DND-41 (cell line): ENCODE data around the gene NEUROD2.

ENCODE experiments used
- ATAC-seq: fragments of 200-7000 bp; cut with Tn5 transposase; 3 replicates; pipeline ENCODE4 v1.9.1; 2021; ENCODE audit warnings: low read depth; ENCODE audit not compliant: insufficient read depth
- DNase-seq: peaks from one replicate; pipeline ENCODE4 v3.0.0-alpha.2; 2020
- H2AFZ ChIP-seq: 2 replicates; pipeline ENCODE4 v1.6.0; 2012; ENCODE audit warnings: low read depth, low read length
- H3K27ac ChIP-seq: 2 replicates; pipeline ENCODE4 v1.5.1; 2012; ENCODE audit warnings: low read length, inconsistent platforms
- H3K27me3 ChIP-seq: fragments of 200-600 bp; sonication (generic); 2 replicates; pipeline ENCODE4 v1.6.0; 2012; ENCODE audit warnings: low read length, mild to moderate bottlenecking, inconsistent platforms; ENCODE audit not compliant: insufficient read depth, poor library complexity
- H3K36me3 ChIP-seq: 2 replicates; pipeline ENCODE4 v1.5.1; 2012; ENCODE audit warnings: low read length, inconsistent platforms; ENCODE audit not compliant: insufficient read depth
- H3K4me1 ChIP-seq: 2 replicates; pipeline ENCODE4 v1.5.1; 2012; ENCODE audit warnings: mild to moderate bottlenecking, low read length; ENCODE audit not compliant: insufficient read depth
- H3K4me2 ChIP-seq: 2 replicates; pipeline ENCODE4 v1.6.0; 2012; ENCODE audit warnings: mild to moderate bottlenecking, moderate library complexity, low read length, inconsistent platforms; ENCODE audit not compliant: insufficient read depth
- H3K4me3 ChIP-seq, 2 experiments: fragments of 200-600 bp in 1 of 2; shearing (Covaris generic) in 1 of 2; 2 replicates each; pipeline ENCODE4 v1.5.1; 2012 to 2016; ENCODE audit warnings: inconsistent platforms in 2 of 2, low read length in 2 of 2, mild to moderate bottlenecking in 2 of 2, low read depth in 1 of 2, moderate library complexity in 1 of 2
- H3K79me2 ChIP-seq: 2 replicates; pipeline ENCODE4 v1.6.0; 2012; ENCODE audit warnings: low read length, inconsistent platforms; ENCODE audit not compliant: insufficient read depth
- H3K9ac ChIP-seq: 2 replicates; pipeline ENCODE4 v1.6.0; 2012; ENCODE audit warnings: low read depth, mild to moderate bottlenecking, inconsistent platforms, low read length, moderate library complexity
- H3K9me3 ChIP-seq: 2 replicates; pipeline ENCODE4 v1.5.1; 2012; ENCODE audit warnings: low read length, moderate library complexity, mild to moderate bottlenecking, inconsistent platforms; ENCODE audit not compliant: insufficient read depth, severe bottlenecking
- H4K20me1 ChIP-seq: 2 replicates; pipeline ENCODE4 v1.6.0; 2012; ENCODE audit warnings: low read length; ENCODE audit not compliant: insufficient read depth
- CTCF ChIP-seq: IDR thresholded peaks from 2 replicates; pipeline ENCODE4 v1.5.1; 2012; ENCODE audit warnings: borderline replicate concordance, low read length, moderate library complexity, mild to moderate bottlenecking; ENCODE audit not compliant: poor library complexity, severe bottlenecking; ENCODE audit errors: extremely low read depth
- EZH2 ChIP-seq: IDR thresholded peaks from 3 replicates; pipeline ENCODE4 v1.6.1; 2012; ENCODE audit warnings: borderline replicate concordance, low read depth, mild to moderate bottlenecking, moderate library complexity, low read length, inconsistent platforms; ENCODE audit not compliant: severe bottlenecking

NEUROD2 gene

GRCh38 chr17:39632153-39632941 lies 24.6 kb upstream of the NEUROD2 start:
- H3K9ac ChIP-seq, result no peak overlapping the region
- no peak overlapping the region for H2AFZ ChIP-seq
- peaks cover 5% of the 10 kb centered on the region for H3K27me3 ChIP-seq
- H3K4me2 ChIP-seq, result no peak overlapping the region
- no peak for ATAC-seq
- H3K27ac ChIP-seq, result no peak overlapping the region
- H3K79me2 ChIP-seq, result peaks cover 4% of the 10 kb centered on the region
- no peaks in the 10 kb centered on the region; the same call in 1 of the 2 replicates for H4K20me1 ChIP-seq
- TF ChIP-seq EZH2 (no peak), CTCF (no peak)
- peaks cover 13% of the 10 kb centered on the region for H3K4me1 ChIP-seq
- no peaks in the 10 kb centered on the region for H3K9me3 ChIP-seq
- no peaks in the 10 kb centered on the region for H3K36me3 ChIP-seq
- no peak overlapping the region for H3K4me3 ChIP-seq
- DNase-seq, result no peak

GRCh38 chr17:39631403-39631802 lies 23.7 kb upstream of the NEUROD2 start:
- no peak overlapping the region for H3K4me2 ChIP-seq
- no peak overlapping the region for H2AFZ ChIP-seq
- ATAC-seq (no peak), DNase-seq (no peak)
- H3K27me3 ChIP-seq, result peaks cover 5% of the 10 kb centered on the region
- H3K4me1 ChIP-seq, result peaks cover 9% of the 10 kb centered on the region
- no peaks in the 10 kb centered on the region; the same call in 1 of the 2 replicates for H4K20me1 ChIP-seq
- H3K9me3 ChIP-seq, result no peaks in the 10 kb centered on the region
- no peak overlapping the region for H3K27ac ChIP-seq
- no peak for TF ChIP-seq EZH2
- TF ChIP-seq CTCF, result no peak
- no peak overlapping the region for H3K4me3 ChIP-seq
- no peaks in the 10 kb centered on the region; the same call in 1 of the 2 replicates for H3K79me2 ChIP-seq
- no peak overlapping the region for H3K9ac ChIP-seq
- H3K36me3 ChIP-seq, result no peaks in the 10 kb centered on the region

GRCh38 chr17:39629898-39630297 lies 22.2 kb upstream of the NEUROD2 start:
- no peak overlapping the region for H3K9ac ChIP-seq
- H3K4me1 ChIP-seq, result no peaks in the 10 kb centered on the region

More at GRCh38 chr17:39629898-39630297, 22.2 kb upstream of the NEUROD2 start:
- peaks cover 5% of the 10 kb centered on the region for H3K27me3 ChIP-seq
- H3K79me2 ChIP-seq, result no peaks in the 10 kb centered on the region
- H4K20me1 ChIP-seq, result no peaks in the 10 kb centered on the region; the same call in 1 of the 2 replicates
- no peak for ATAC-seq
- H3K4me3 ChIP-seq, result no peak overlapping the region
- no peaks in the 10 kb centered on the region for H3K36me3 ChIP-seq
- H2AFZ ChIP-seq, result no peak overlapping the region
- no peaks in the 10 kb centered on the region for H3K9me3 ChIP-seq
- no peak for DNase-seq
- H3K4me2 ChIP-seq, result no peak overlapping the region
- no peak overlapping the region for H3K27ac ChIP-seq
- TF ChIP-seq CTCF (no peak), EZH2 (no peak)
